ENCODE measurements around the gene MAD1L1. TPM values are rescaled to one million over a fixed set of nuclear protein-coding genes. Genes with fewer than 3 reads are reported as not detected.
"Not testable (repeated sequence)": the region's sequence is repeated elsewhere in the genome, so short reads cannot be mapped to it uniquely, and the experiment has no call there.

MAD1L1 gene
- total RNA-seq, 1 donor from 2014 or later = 54.0 TPM

DNA sequence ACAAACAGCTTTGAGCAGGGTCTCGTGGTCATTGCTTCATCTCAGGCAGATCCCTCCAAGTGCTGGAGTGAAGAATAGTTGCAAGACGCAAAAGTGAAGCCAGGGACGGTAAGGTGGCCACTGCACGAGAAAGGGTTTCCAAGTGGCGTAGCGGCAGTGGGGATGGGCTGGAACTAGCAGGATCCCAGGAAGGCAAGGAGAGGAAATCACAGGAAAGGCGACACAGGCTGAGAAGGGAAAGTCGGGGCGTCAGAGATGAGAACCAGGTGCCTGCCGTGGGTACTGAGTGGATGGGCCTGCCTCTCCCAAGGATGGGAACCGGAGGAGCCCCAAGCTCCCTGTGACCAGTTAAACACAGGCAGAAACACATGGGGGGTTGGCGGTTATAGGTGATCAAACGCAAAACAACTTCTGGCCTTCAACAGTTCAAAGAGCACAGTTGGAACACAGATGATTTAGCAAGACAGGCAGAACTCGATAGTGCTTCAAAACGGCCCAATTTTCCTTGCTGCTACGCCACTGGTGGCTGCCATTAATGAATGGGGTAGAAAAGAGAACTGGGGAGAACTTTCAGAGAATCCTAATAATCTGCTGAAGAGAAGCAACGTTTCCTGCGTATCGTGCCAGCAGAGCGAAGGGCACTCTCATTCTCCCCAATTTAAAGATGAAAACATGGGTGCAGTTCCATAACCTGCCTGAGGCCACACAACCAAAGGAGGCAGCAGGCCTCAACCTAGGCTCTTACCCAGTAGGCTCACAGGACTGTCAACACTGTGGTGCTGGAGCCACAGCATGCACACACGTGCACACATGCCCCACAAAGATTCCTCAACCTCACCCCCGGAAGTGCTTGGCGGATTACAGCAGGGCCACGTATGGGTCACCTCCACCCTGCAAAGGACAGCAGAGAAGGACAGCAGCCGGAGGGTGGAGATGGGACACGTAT is 61.9 kb downstream of the MAD1L1 start:
- intact Hi-C loops (cut with micrococcal nuclease) = no loop called here
- Mint-ChIP-seq H3K4me3 (no peak overlapping the region), H3K27ac (no peak overlapping the region), H3K27me3 (no peaks in the 10 kb centered on the region), H3K36me3 (ENCODE audit: low read depth) (peaks cover 6% of the 10 kb centered on the region), H3K9me3 (no peaks in the 10 kb centered on the region), H3K4me1 (peaks cover 5% of the 10 kb centered on the region)
- no peak for DNase-seq

GRCh38 chr7:2169923-2170575 is 62.7 kb downstream of the MAD1L1 start:
- H3K36me3 Mint-ChIP-seq (ENCODE audit: low read depth) = peaks cover 6% of the 10 kb centered on the region
- H3K4me1 Mint-ChIP-seq = peaks cover 1% of the 10 kb centered on the region
- no peaks in the 10 kb centered on the region for H3K27me3 Mint-ChIP-seq
- H3K27ac Mint-ChIP-seq = no peak overlapping the region
- intact Hi-C loops (cut with micrococcal nuclease) = no loop called here
- no peak overlapping the region for H3K4me3 Mint-ChIP-seq
- DNase-seq = no peak
- no peaks in the 10 kb centered on the region for H3K9me3 Mint-ChIP-seq

GRCh38 chr7:2168615-2169311 is 64.0 kb downstream of the MAD1L1 start:
- intact Hi-C loops (cut with micrococcal nuclease) = no loop called here
- H3K27me3 Mint-ChIP-seq = no peaks in the 10 kb centered on the region
- no peaks in the 10 kb centered on the region for H3K9me3 Mint-ChIP-seq
- H3K36me3 Mint-ChIP-seq (ENCODE audit: low read depth) = peaks cover 6% of the 10 kb centered on the region
- H3K4me1 Mint-ChIP-seq = peaks cover 1% of the 10 kb centered on the region
- no peak overlapping the region for H3K27ac Mint-ChIP-seq
- no peak for DNase-seq
- no peak overlapping the region for H3K4me3 Mint-ChIP-seq

DNA sequence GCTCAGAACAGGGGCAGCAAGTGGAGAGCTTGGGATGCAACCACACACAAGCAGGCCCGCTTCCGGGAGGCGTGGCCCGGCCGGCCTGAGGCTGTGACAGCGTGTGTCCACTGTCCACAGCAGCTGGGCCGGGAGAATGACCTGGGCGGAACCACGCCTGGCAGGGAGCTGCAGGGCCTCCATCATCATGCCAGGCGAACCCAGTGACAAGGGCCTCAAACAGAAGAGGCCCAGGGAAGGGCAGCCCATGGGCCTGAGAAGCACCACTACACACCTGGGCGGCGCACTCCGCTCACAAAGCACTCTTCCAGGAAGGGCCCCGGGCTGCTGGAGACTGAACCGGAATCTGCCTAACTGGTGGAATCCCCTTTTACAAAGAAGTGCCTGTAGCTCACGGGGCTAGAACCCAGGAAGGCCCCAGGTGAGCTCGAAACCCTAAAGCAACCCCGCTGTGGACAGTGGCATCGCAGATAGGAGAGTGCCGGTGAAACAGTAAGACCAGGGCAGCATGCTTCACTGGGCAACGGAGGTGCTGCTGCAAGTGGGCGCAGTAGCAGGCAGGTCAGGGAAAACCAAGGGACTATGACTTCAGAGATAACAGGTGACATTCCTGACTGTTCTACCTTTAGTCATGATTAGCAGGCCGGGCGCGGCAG is 66.0 kb downstream of the MAD1L1 start:
- DNase-seq = no peak
- Mint-ChIP-seq H3K4me1 (peaks cover 1% of the 10 kb centered on the region), H3K27ac (no peak overlapping the region), H3K4me3 (no peak overlapping the region), H3K9me3 (no peaks in the 10 kb centered on the region), H3K36me3 (ENCODE audit: low read depth) (peaks cover 6% of the 10 kb centered on the region), H3K27me3 (no peaks in the 10 kb centered on the region)
- intact Hi-C loops (cut with micrococcal nuclease) = no loop called here

DNA sequence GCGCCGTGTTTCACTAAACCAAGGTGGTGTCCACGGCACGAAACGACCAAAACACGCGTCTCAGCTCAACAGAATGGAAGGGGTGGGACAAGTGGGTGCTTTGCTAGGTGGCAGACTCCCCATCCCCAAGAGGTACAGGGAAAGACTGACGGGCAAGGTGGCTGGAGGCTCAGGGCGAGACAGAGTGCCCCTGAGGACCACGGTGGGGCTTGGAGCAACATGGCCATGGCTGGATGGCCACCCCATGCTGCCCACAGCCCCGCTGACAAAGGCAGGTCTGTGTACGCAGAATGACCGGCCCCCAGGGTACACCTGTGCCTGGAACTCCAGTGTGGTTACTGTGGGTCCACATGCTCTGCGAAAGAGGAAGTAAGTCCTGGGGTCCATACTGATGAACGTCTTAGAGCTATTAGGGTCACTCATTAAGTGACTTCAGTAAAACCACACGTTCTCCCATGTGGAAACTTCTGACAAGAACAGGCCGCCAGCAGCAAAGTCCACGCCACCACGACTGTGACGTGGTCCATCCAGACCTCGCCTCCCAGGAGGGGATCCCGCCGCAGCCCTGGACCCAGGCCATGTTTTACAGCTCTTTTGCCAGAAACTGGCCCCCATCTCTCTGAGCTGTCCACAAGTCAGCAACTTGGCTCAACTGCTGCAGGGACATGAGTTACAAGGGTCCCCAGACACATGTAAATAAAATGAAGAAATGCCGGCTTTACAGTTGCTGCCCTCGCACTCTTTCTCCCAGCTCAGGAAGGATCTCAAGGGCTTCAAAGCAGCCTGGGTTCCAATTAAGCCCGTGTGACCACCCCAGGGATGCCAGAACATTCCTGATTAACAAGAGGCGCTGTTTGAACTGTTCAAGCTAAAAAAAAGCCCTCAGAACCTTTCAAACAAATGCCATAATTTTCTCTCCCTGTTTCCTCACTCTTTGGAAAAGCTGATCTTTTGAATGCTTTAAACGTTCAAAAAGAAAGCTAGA is 66.8 kb downstream of the MAD1L1 start:
- intact Hi-C loops (cut with micrococcal nuclease) = no loop called here
- peaks cover 6% of the 10 kb centered on the region for H3K36me3 Mint-ChIP-seq (ENCODE audit: low read depth)
- no peak for DNase-seq
- H3K4me1 Mint-ChIP-seq = peaks cover 1% of the 10 kb centered on the region
- H3K27me3 Mint-ChIP-seq = no peaks in the 10 kb centered on the region
- no peak overlapping the region for H3K4me3 Mint-ChIP-seq
- H3K9me3 Mint-ChIP-seq = no peaks in the 10 kb centered on the region
- no peak overlapping the region for H3K27ac Mint-ChIP-seq

- intact Hi-C loops (cut with micrococcal nuclease) = no loop called here
Measured at GRCh38 chr7:2165239-2165609, 67.5 kb downstream of the MAD1L1 start.

DNA sequence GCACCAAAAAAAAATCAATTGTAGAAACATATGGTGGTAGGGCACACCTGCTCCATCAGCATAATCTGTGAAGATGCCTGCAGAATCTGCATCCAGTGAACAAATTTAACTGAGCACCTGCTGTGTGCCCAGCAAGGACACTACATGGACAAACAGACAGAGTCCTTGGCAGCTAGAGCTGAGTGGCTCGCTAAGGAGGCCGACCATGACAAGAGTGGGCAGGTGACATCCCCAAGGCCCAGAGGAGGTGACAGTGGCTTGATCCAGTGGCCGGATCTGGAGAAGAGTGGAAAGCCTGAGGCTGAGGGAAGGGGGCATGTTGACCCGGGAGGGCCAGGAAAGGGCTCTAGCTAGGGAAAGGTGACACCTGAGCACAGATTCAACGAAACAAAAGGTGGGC is 68.1 kb downstream of the MAD1L1 start:
- H3K4me1 Mint-ChIP-seq = peaks cover 1% of the 10 kb centered on the region
- intact Hi-C loops (cut with micrococcal nuclease) = no loop called here
- H3K4me3 Mint-ChIP-seq = no peak overlapping the region
- H3K36me3 Mint-ChIP-seq (ENCODE audit: low read depth) = peaks cover 6% of the 10 kb centered on the region
- H3K27ac Mint-ChIP-seq = no peak overlapping the region
- no peaks in the 10 kb centered on the region for H3K27me3 Mint-ChIP-seq
- H3K9me3 Mint-ChIP-seq = no peaks in the 10 kb centered on the region
- no peak for DNase-seq

More at GRCh38 chr7:2165239-2165609, 67.5 kb downstream of the MAD1L1 start:
- Mint-ChIP-seq H3K4me3 (no peak overlapping the region), H3K27ac (no peak overlapping the region), H3K4me1 (peaks cover 1% of the 10 kb centered on the region), H3K27me3 (no peaks in the 10 kb centered on the region), H3K9me3 (no peaks in the 10 kb centered on the region), H3K36me3 (ENCODE audit: low read depth) (peaks cover 6% of the 10 kb centered on the region)
- DNase-seq = no peak

DNA sequence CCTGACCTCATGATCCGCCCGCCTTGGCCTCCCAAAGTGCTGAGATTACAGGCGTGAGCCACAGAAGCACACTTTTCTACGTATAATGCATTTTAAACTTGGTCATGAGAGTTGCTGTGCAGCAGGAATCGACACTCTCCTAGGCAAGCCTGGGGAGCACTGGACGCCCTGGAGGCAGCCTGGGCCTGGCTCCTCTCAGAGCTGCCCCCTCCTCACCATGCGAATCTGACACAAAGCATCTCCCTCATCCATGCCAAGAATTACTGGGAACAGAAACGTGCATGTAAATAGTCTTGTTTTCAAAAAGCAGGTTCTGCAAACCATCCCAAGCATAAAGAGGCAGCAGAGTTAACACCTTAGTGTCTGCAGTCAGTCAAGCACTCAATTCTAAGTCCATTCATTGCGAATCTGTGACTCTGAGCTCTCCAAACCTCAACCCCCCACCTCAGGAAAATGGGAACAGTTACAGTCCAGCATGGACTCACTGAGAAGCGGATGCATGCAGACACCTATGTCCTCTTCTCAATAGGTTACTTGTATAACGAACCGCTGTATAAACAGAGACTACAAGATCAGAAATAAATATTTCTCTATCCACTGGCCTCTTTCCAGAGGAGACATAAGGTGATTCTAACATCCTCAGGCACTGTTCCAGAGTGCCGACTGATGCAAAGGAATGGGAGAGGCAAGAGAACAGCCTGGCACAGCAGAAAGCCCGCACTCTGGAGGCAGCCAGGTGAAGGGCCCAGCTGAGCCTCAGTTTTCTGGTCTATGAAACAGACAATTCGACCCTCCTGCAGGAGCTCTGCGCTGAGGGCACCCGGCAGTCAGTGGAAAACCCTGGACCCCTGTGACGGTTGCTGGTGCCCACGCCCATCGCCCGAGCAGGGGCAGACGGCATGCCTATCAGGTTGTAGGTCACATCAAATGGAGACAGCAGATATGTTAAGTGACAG is 68.9 kb downstream of the MAD1L1 start:
- Mint-ChIP-seq H3K27me3 (no peaks in the 10 kb centered on the region), H3K36me3 (ENCODE audit: low read depth) (peaks cover 4% of the 10 kb centered on the region), H3K27ac (no peak overlapping the region), H3K9me3 (no peaks in the 10 kb centered on the region), H3K4me3 (no peak overlapping the region), H3K4me1 (no peaks in the 10 kb centered on the region)
- DNase-seq = no peak
- intact Hi-C loops (cut with micrococcal nuclease) = no loop called here

GRCh38 chr7:2162959-2163358 is 69.8 kb downstream of the MAD1L1 start:
- intact Hi-C loops (cut with micrococcal nuclease) = no loop called here
- H3K9me3 Mint-ChIP-seq = no peaks in the 10 kb centered on the region
- no peaks in the 10 kb centered on the region for H3K4me1 Mint-ChIP-seq
- no peaks in the 10 kb centered on the region for H3K27me3 Mint-ChIP-seq
- no peaks in the 10 kb centered on the region for H3K36me3 Mint-ChIP-seq (ENCODE audit: low read depth)
- H3K27ac Mint-ChIP-seq = no peak overlapping the region
- no peak for DNase-seq
- H3K4me3 Mint-ChIP-seq = no peak overlapping the region

GRCh38 chr7:2162004-2162902 is 70.5 kb downstream of the MAD1L1 start:
- H3K9me3 Mint-ChIP-seq; H3K4me3 Mint-ChIP-seq; intact Hi-C loops (cut with micrococcal nuclease); DNase-seq; H3K36me3 Mint-ChIP-seq (ENCODE audit: low read depth); H3K4me1 Mint-ChIP-seq; H3K27me3 Mint-ChIP-seq; H3K27ac Mint-ChIP-seq: not testable (repeated sequence)

- H3K36me3 Mint-ChIP-seq (ENCODE audit: low read depth) = no peaks in the 10 kb centered on the region
- H3K27ac Mint-ChIP-seq = no peak overlapping the region
- no peaks in the 10 kb centered on the region for H3K27me3 Mint-ChIP-seq
- H3K4me3 Mint-ChIP-seq = no peak overlapping the region
- no peaks in the 10 kb centered on the region for H3K9me3 Mint-ChIP-seq
- intact Hi-C loops (cut with micrococcal nuclease) = no loop called here
- no peak for DNase-seq
- H3K4me1 Mint-ChIP-seq = peaks cover 1% of the 10 kb centered on the region
Measured at GRCh38 chr7:2159176-2159520, 73.6 kb downstream of the MAD1L1 start.
